GM19395 (cell line): ENCODE measurements around the gene CSNK1D.
"Not testable (repeated sequence)": the region's sequence is repeated elsewhere in the genome, so short reads cannot be mapped to it uniquely, and the experiment has no call there.

ENCODE experiments used
- ATAC-seq: cut with Tn5 transposase; IDR thresholded peaks from one replicate; pipeline ENCODE4 v1.9.1; 2021; ENCODE audit warnings: mild to moderate bottlenecking, moderate library complexity; ENCODE audit not compliant: unreplicated experiment

Gene CSNK1D

DNA sequence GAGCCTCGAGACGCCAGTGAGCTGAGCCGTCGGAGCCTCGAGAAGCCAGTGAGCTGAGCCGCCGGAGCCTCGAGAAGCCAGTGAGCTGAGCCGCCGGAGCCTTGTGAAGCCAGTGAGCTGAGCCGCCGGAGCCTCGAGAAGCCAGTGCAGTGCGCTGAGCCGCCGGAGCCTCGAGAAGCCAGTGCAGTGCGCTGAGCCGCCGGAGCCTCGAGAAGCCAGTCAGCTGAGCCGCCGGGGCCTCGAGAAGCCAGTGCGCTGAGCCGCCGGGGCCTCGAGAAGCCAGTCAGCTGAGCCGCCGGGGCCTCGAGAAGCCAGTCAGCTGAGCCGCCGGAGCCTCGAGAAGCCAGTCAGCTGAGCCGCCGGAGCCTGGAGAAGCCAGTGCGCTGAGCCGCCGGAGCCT is 19.4 kb downstream of the CSNK1D start:
- not testable (repeated sequence) for ATAC-seq

GRCh38 chr17:82253179-82253544 is 20.3 kb downstream of the CSNK1D start:
- no peak for ATAC-seq

- no peak for ATAC-seq
Measured at GRCh38 chr17:82252511-82253178, 20.9 kb downstream of the CSNK1D start.

GRCh38 chr17:82250868-82251500 is 22.5 kb downstream of the CSNK1D start:
- no peak for ATAC-seq

- no peak for ATAC-seq
Measured at GRCh38 chr17:82249896-82250581, 23.5 kb downstream of the CSNK1D start.

- no peak for ATAC-seq
Measured at GRCh38 chr17:82248815-82249674, 24.5 kb downstream of the CSNK1D start.

GRCh38 chr17:82247856-82248671 is 25.4 kb downstream of the CSNK1D start:
- ATAC-seq = no peak

DNA sequence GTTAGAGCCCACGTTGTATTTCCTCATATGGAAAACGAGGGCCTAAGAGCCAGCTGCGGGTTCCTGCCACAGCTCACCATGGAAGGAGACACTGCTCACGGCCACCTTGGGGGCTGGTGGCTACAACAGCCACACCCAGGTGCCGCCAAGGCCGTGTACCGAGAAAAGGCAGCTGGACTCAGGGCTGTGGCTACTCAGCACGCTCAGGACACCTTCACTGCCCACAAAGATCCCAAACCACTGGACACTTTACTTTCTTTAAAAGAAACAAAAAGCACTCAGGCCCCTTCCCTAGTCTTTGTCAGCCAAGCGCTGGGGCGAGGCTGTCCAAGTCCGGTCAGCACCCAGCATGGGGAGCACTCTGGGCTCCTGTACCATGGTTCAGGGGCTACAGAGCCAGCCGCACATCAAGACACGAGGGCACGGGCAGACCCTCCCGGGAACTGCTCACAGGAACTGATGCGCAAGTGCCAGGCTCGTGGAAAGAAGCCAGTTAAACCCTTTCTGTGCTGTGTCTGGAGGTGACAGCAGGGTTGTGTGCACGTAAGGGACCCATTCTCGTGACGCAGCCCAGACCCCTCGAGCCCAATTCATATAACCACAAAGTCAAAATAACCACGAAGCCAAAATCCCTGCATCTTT is 26.2 kb downstream of the CSNK1D start:
- no peak for ATAC-seq

- no peak for ATAC-seq
Measured at GRCh38 chr17:82246365-82247181, 26.9 kb downstream of the CSNK1D start.

DNA sequence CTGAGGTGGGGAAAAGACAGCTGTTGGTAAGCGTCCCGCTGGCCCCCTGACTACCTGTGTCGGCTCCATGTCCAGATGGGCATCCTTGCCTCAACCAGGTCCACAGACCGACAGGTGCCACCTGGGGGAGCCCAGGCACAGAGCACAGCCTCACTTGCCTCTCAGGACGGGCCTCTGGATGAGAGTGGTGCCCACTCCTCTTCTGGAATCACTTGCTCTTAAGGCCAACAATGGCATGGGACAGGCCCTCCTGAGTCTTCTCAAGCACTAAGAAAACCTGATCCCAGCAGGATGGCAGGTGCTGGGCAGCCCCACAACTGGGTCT is 27.5 kb downstream of the CSNK1D start:
- no peak for ATAC-seq

- no peak for ATAC-seq
Measured at GRCh38 chr17:82245134-82246039, 28.1 kb downstream of the CSNK1D start.

DNA sequence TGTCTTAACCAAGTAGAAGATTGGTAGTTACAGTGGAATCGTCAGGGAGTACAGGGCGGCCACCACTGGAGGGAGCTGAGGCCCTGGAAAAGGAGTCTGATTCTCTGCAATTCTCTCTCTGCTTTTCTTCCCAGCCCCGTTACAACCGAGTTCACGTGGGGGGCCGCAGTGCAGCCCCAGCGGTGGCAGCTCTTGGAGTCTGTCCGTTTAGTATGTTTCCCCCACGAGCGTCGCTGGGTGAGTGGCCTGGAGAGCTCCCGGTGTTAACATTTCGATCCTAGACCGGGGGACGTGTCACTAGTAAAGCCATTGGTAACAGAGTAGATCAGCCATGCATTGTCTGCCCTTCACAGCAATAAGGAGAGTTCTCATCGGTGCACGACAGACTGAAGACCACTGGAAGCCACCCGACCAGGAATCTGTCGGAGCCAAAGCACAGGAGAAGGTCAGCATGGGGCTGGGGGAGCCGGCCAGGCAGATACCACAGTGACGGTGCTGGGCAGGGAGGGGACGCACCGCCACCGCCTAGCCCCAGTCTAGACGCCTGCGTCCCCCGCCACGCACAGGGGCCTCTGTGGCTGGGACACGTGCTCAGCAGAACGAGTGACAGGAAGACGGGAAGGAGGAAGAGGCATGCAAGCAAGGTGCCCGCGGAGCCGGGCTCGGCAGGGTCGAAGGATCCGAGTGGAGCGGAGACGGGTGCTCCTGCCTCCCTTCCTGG is 28.9 kb downstream of the CSNK1D start:
- no peak for ATAC-seq

DNA sequence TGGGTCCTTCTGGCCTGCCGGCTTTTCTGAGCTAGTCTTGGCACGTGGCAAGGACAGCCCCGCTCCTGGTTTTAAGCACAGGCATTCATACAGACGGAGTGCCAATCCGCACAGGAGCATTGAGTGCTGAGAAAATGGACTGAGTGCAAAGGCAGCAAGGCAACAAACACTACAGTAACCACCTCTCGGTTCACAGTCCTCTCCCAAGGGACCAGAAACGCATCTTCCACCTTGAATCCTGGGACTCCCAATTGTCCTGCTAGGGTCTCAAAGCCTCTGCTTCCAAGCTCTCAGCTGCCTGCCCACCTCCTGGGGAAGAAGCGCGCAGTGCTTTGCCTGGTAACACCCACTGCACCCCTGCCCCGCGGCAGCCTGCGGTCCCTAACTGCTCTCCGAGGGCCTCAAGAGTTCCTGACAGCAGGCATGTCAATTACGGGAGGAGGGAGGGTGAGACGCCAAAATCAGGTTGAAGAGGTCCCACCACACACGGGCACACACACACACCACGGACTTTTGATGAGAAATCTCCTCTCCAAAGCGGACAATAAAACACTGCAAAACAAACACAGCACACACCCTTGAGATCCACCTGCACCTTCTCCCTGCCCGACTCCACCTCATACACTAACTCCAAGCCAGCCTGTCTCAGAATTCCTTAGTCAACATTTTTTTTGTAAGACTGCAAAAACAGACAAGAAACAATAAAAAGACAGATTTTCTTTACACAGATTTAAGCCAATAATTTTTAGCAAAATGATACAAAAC is 29.7 kb downstream of the CSNK1D start:
- no peak for ATAC-seq

DNA sequence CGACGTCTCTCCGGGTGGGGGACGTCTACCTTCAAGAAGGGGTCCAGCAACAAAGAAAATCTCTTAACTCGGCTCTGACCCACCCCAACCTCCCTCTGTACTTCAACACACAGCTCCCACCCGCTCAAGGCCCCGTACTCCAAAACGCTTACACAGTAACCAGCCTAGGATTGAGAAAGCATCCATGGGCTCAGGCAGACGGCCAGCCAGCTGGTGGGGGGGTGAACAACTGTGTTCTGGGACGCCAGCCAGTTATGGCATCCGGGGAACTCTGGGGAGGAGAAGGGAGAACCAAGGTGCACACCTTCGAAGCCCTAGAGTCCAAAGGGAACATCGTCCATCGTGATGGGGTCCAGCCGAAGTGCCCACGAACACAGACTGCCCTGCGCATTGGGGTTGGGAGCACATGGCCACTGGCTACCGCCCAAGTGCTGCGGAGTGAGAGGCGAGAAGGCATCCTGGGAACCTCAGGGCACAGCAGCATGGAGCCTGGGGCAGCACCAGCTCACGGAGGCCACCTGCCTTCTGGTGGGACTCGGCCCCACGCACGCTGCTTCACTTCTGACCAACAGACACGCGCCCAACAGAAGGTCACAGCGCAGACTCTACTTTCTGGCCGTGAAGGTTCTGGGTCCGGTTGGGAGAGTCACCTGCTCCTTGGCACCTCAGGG is 30.4 kb downstream of the CSNK1D start:
- no peak for ATAC-seq

- ATAC-seq = no peak
Measured at GRCh38 chr17:82242698-82242976, 30.9 kb downstream of the CSNK1D start.

DNA sequence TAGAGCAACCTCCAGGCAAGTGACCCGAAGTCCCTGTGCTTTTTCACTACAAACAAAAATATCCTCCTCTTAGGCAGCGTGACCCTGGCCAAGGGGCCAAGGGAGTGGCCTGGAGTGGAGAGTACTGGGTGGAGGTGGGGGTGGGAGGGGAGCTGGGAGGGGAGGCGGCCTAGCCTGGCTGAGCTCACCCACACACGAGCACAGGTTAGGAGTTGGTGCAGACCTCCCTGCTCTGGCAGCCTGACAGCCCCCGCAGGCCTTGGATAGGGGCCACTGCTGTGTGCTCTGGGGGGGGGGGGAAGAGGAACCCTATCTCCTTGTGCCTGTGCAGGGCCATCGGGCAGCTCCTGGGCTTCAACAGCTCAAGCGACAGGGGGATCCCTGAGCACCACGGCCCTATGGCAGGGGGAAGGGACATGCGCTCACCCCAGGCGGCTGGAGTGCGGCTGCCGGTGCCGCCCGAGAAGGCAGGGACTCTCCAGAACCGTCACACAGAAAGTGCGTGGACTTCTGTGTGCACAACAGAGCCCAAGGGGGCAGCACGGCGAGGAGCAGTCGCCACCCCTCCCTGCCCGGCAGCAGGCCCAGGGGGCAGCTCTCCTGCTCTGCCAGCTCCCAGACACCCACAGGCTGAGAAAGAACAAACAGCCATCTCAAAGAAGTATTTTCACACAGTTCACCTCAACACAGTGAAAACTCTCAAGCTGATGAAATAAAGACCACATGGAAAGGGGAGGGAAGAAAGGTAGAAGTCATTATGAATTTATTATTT is 31.4 kb downstream of the CSNK1D start:
- no peak for ATAC-seq
